ENCODE data around the gene NPTN.
A peak's percentile ranks its signal among the peaks of the same experiment; 100 is the strongest.

The NPTN gene

GRCh38 chr15:73617913-73618312 is 15.3 kb downstream of the NPTN start:
- no peak for DNase-seq (ENCODE audit: low spot score)
- TF ChIP-seq CTCF (IDR thresholded peaks at IDR 0.05; ENCODE audit: borderline replicate concordance, control extremely low read depth, extremely low read depth, insufficient read depth, missing control alignments) = no peak
- in situ Hi-C loops (cut with MboI; ENCODE audit: low sequenced_read_pairs, unreplicated experiment) = no loop called here

GRCh38 chr15:73617301-73617831 is 15.8 kb downstream of the NPTN start:
- no peak for TF ChIP-seq CTCF (IDR thresholded peaks at IDR 0.05; ENCODE audit: borderline replicate concordance, control extremely low read depth, extremely low read depth, insufficient read depth, missing control alignments)
- no peak for DNase-seq (ENCODE audit: low spot score)
- in situ Hi-C loops (cut with MboI; ENCODE audit: low sequenced_read_pairs, unreplicated experiment) = no loop called here

GRCh38 chr15:73608941-73609340 is 24.2 kb downstream of the NPTN start:
- TF ChIP-seq CTCF (IDR thresholded peaks at IDR 0.05; ENCODE audit: borderline replicate concordance, control extremely low read depth, extremely low read depth, insufficient read depth, missing control alignments) = no peak

GRCh38 chr15:73608475-73608874 is 24.7 kb downstream of the NPTN start:
- no peak for TF ChIP-seq CTCF (IDR thresholded peaks at IDR 0.05; ENCODE audit: borderline replicate concordance, control extremely low read depth, extremely low read depth, insufficient read depth, missing control alignments)
- in situ Hi-C loops (cut with MboI; ENCODE audit: low sequenced_read_pairs, unreplicated experiment) = no loop called here
- no peak for DNase-seq (ENCODE audit: low spot score)

More at GRCh38 chr15:73608941-73609340, 24.2 kb downstream of the NPTN start:
- in situ Hi-C loops (cut with MboI; ENCODE audit: low sequenced_read_pairs, unreplicated experiment) = no loop called here
- DNase-seq (ENCODE audit: low spot score) = no peak

GRCh38 chr15:73607843-73608242 is 25.3 kb downstream of the NPTN start:
- no peak for TF ChIP-seq CTCF (IDR thresholded peaks at IDR 0.05; ENCODE audit: borderline replicate concordance, control extremely low read depth, extremely low read depth, insufficient read depth, missing control alignments)
- in situ Hi-C loops (cut with MboI; ENCODE audit: low sequenced_read_pairs, unreplicated experiment) = no loop called here
- no peak for DNase-seq (ENCODE audit: low spot score)

GRCh38 chr15:73607405-73607804 is 25.8 kb downstream of the NPTN start:
- in situ Hi-C loops (cut with MboI; ENCODE audit: low sequenced_read_pairs, unreplicated experiment) = no loop called here
- TF ChIP-seq CTCF (IDR thresholded peaks at IDR 0.05; ENCODE audit: borderline replicate concordance, control extremely low read depth, extremely low read depth, insufficient read depth, missing control alignments) = no peak
- peak; percentile 23 for DNase-seq (ENCODE audit: low spot score)
